Panc1 (cell line): ENCODE measurements around the gene ERICH4. TPM values are rescaled to one million over a fixed set of nuclear protein-coding genes. Genes with fewer than 3 reads are reported as not detected.

Experiments
- ATAC-seq: fragments of 200-7000 bp; cut with Tn5 transposase; 2 replicates; pipeline ENCODE4 v1.9.1; 2020; ENCODE audit warnings: mild to moderate bottlenecking, moderate library complexity
- BruUV-seq: library from RNA; stranded (reverse); fragments of 400-500 nt; replicated peaks from 2 replicates; lab custom pipeline; 2021; lab: Mats Ljungman, UMichigan
- CTCF ChIA-PET: fragments of 300-600 bp; sonication (Branson Sonifier 250); formaldehyde crosslinking; loops from one replicate; lab custom pipeline; 2022; ENCODE audit warnings: antibody characterized with exemption; lab: Charles Lee
- POLR2A ChIA-PET: fragments of 300-600 bp; sonication (Branson Sonifier 250); formaldehyde crosslinking; loops from one replicate; lab custom pipeline; 2022; ENCODE audit warnings: antibody characterized with exemption; lab: Charles Lee
- DNase-seq: peaks from one replicate; pipeline ENCODE4 v3.0.0-alpha.2; 2010; ENCODE audit warnings: low read depth, low spot score
- H3K27ac ChIP-seq: 2 replicates; pipeline ENCODE4 v1.5.1; 2011; ENCODE audit warnings: mild to moderate bottlenecking, low read length, inconsistent platforms
- H3K27me3 ChIP-seq: fragments of 200-500 bp; sonication (Bioruptor generic); 2 replicates; pipeline ENCODE4 v1.6.0; 2014; ENCODE audit warnings: low read length, inconsistent platforms; ENCODE audit not compliant: control insufficient read depth, insufficient read depth
- H3K36me3 ChIP-seq: fragments of 200-500 bp; sonication (Bioruptor generic); 2 replicates; pipeline ENCODE4 v1.5.1; 2014; ENCODE audit warnings: inconsistent platforms, mild to moderate bottlenecking, low read length, moderate library complexity; ENCODE audit not compliant: control insufficient read depth, insufficient read depth
- H3K4me1 ChIP-seq: 2 replicates; pipeline ENCODE4 v1.5.1; 2011; ENCODE audit warnings: inconsistent platforms, mild to moderate bottlenecking, low read length, moderate library complexity; ENCODE audit not compliant: control insufficient read depth, insufficient read depth
- H3K4me3 ChIP-seq, 2 experiments: 2 replicates each; pipeline ENCODE4 v1.5.1; 2011 to 2012; ENCODE audit warnings: low read depth in 2 of 2, low read length in 2 of 2, mild to moderate bottlenecking in 2 of 2, inconsistent platforms in 1 of 2, moderate library complexity in 1 of 2
- H3K9me3 ChIP-seq: fragments of 200-500 bp; sonication (Bioruptor generic); 2 replicates; pipeline ENCODE4 v1.5.1; 2014; ENCODE audit warnings: low read depth, mild to moderate bottlenecking, inconsistent platforms, low read length, moderate library complexity; ENCODE audit not compliant: control insufficient read depth, insufficient read depth
- POLR2AphosphoS5 ChIP-seq: IDR thresholded peaks from 2 replicates; pipeline ENCODE4 v1.6.1; 2012; ENCODE audit warnings: mild to moderate bottlenecking, low read depth, low read length, moderate library complexity
- SIN3A ChIP-seq: IDR thresholded peaks from 2 replicates; pipeline ENCODE4 v1.6.1; 2012; ENCODE audit warnings: low read depth, mild to moderate bottlenecking, low read length, moderate library complexity, borderline replicate concordance; ENCODE audit not compliant: insufficient read depth
- TCF7L2 ChIP-seq: IDR thresholded peaks from 2 replicates; pipeline ENCODE4 v1.6.1; 2011; ENCODE audit warnings: mild to moderate bottlenecking, low read depth, low read length, inconsistent platforms
- in situ Hi-C: cut with HindIII; loops from 2 replicates; pipeline ENCODE4 v1.10.0; 2016; ENCODE audit warnings: low sequenced_read_pairs, low pct_unique_long_range_greater_than_20kb
- intact Hi-C: fragments of 100-400 bp; cut with micrococcal nuclease; formaldehyde crosslinking; loops from one replicate; pipeline ENCODE4 v1.10.0; 2022; ENCODE audit not compliant: unreplicated experiment
- total RNA-seq: library from RNA; stranded (reverse); gene quantifications from one replicate; pipeline ENCODE4 v1.2.1, GENCODE V29; 2021; ENCODE audit not compliant: unreplicated experiment
- TF ChIP-seq, protein P1 (sequence below): fragments of 450-650 bp; IDR thresholded peaks from 2 replicates; pipeline ENCODE4 v1.5.1; 2017; ENCODE audit warnings: mild to moderate bottlenecking
- TF ChIP-seq, protein P2 (sequence below), 2 experiments: IDR thresholded peaks; 2 replicates each; pipeline ENCODE4 v1.6.1; 2011 to 2012; ENCODE audit warnings: low read depth in 2 of 2, control low read depth in 1 of 2, low read length in 1 of 2, mild to moderate bottlenecking in 1 of 2, moderate library complexity in 1 of 2; ENCODE audit not compliant: insufficient read depth in 1 of 2

The ERICH4 gene
- total RNA-seq, 1 experiment from 2014 or later: not detected

DNA sequence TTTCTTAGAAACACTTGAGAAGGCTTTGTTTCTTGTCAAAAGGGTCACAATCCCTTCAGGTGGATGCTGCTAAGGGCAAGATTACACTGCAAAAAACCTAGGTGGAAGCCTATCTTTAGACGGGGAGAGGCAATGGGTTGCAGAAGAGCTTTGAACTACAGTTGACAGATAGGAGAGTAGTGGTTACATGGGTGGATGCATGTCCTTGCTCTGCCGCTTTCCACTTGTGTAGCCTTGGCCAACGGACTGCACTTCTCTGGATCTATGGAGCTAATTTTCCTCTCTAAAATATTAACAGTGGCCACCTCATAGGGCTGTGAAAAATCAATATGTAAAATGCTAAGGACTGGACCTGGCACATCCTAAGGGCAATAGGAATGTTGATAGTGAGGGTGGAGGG lies 44.4 kb upstream of the ERICH4 start:
- ChIA-PET CTCF (no interaction called here), POLR2A (no interaction called here)
- peaks cover 8% of the 10 kb centered on the region; the same call in 1 of the 2 replicates for H3K36me3 ChIP-seq
- H3K4me3 ChIP-seq: peak overlapping the region; percentile 91 to 100
- in situ Hi-C loops (no loop called here), intact Hi-C loops (no loop called here)
- peak overlapping the region; percentile 96 for H3K27ac ChIP-seq
- no peaks in the 10 kb centered on the region for H3K27me3 ChIP-seq
- ATAC-seq (no peak), DNase-seq (no peak)
- no peaks in the 10 kb centered on the region for H3K4me1 ChIP-seq
- BruUV-seq: no TSS peak
- no peak for TF ChIP-seq TCF7L2
- TF ChIP-seq POLR2AphosphoS5: no peak
- TF ChIP-seq, protein P1, sequence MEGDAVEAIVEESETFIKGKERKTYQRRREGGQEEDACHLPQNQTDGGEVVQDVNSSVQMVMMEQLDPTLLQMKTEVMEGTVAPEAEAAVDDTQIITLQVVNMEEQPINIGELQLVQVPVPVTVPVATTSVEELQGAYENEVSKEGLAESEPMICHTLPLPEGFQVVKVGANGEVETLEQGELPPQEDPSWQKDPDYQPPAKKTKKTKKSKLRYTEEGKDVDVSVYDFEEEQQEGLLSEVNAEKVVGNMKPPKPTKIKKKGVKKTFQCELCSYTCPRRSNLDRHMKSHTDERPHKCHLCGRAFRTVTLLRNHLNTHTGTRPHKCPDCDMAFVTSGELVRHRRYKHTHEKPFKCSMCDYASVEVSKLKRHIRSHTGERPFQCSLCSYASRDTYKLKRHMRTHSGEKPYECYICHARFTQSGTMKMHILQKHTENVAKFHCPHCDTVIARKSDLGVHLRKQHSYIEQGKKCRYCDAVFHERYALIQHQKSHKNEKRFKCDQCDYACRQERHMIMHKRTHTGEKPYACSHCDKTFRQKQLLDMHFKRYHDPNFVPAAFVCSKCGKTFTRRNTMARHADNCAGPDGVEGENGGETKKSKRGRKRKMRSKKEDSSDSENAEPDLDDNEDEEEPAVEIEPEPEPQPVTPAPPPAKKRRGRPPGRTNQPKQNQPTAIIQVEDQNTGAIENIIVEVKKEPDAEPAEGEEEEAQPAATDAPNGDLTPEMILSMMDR: no peak
- no peak for TF ChIP-seq SIN3A
- H3K9me3 ChIP-seq: no peaks in the 10 kb centered on the region

DNA sequence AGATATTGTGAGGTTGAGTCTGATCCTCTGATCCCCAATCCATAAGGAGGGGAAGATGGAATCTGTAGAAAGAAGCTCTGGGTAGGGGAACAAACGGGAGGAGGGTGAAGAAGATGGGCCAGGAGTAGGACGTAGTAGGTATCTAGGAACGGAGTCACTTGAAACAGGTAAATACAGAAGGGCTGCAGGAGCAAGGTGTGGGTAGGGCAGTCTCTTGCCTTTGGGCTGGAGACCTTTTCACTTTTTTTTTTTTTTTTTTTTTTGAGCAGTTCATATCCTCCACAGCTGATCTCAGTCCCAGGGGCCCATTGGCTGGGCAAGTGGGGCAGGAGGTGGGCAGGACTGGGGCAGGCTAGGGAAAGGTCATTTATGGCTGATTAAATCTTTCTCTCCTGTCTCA lies 43.9 kb upstream of the ERICH4 start:
- DNase-seq: no peak
- Histone ChIP-seq H3K36me3 (peaks cover 8% of the 10 kb centered on the region; the same call in 1 of the 2 replicates), H3K4me3 (no peak overlapping the region; a peak in 1 of 4 replicates), H3K27me3 (no peaks in the 10 kb centered on the region), H3K27ac (no peak overlapping the region), H3K4me1 (no peaks in the 10 kb centered on the region), H3K9me3 (no peaks in the 10 kb centered on the region)
- ChIA-PET POLR2A (no interaction called here), CTCF (no interaction called here)
- no peak for ATAC-seq
- no peak for TF ChIP-seq POLR2AphosphoS5
- TF ChIP-seq, protein P2, sequence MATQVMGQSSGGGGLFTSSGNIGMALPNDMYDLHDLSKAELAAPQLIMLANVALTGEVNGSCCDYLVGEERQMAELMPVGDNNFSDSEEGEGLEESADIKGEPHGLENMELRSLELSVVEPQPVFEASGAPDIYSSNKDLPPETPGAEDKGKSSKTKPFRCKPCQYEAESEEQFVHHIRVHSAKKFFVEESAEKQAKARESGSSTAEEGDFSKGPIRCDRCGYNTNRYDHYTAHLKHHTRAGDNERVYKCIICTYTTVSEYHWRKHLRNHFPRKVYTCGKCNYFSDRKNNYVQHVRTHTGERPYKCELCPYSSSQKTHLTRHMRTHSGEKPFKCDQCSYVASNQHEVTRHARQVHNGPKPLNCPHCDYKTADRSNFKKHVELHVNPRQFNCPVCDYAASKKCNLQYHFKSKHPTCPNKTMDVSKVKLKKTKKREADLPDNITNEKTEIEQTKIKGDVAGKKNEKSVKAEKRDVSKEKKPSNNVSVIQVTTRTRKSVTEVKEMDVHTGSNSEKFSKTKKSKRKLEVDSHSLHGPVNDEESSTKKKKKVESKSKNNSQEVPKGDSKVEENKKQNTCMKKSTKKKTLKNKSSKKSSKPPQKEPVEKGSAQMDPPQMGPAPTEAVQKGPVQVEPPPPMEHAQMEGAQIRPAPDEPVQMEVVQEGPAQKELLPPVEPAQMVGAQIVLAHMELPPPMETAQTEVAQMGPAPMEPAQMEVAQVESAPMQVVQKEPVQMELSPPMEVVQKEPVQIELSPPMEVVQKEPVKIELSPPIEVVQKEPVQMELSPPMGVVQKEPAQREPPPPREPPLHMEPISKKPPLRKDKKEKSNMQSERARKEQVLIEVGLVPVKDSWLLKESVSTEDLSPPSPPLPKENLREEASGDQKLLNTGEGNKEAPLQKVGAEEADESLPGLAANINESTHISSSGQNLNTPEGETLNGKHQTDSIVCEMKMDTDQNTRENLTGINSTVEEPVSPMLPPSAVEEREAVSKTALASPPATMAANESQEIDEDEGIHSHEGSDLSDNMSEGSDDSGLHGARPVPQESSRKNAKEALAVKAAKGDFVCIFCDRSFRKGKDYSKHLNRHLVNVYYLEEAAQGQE (IDR thresholded peaks at IDR 0.05; ENCODE audit: insufficient read depth in 1 of 2, low read depth in 2 of 2, low read length in 1 of 2): no peak
- TF ChIP-seq TCF7L2: no peak
- no peak for TF ChIP-seq SIN3A
- TF ChIP-seq, protein P1: no peak
- in situ Hi-C loops: no loop called here
- BruUV-seq: no TSS peak
- intact Hi-C loops: no loop called here
